Liver (tissue), 9 donors: ENCODE results near the gene ITGA8. TPM values are rescaled to one million over a fixed set of nuclear protein-coding genes. Genes with fewer than 3 reads are reported as not detected.

Source experiments
- DNase-seq: peaks from one replicate; pipeline ENCODE4 v3.0.0-alpha.2; 2017; ENCODE audit warnings: low spot score
- H3K27ac ChIP-seq, 2 donors: one replicate each; pipeline ENCODE4 v1.7.0; 2013; ENCODE audit warnings: inconsistent platforms in 2 of 2, low read length in 2 of 2, control low read depth in 1 of 2, low read depth in 1 of 2, mild to moderate bottlenecking in 1 of 2
- H3K27me3 ChIP-seq, 4 donors: one replicate each; pipeline versions ENCODE4 v1.6.1 to v1.7.0; 2013; ENCODE audit warnings: low read length in 3 of 4, inconsistent platforms in 1 of 4, mild to moderate bottlenecking in 1 of 4, moderate library complexity in 1 of 4; ENCODE audit not compliant: control insufficient read depth in 4 of 4, insufficient read depth in 4 of 4
- H3K36me3 ChIP-seq, 4 donors: one replicate each; pipeline versions ENCODE4 v1.6.1 to v1.7.0; 2013; ENCODE audit warnings: low read length in 3 of 4, mild to moderate bottlenecking in 3 of 4, low read depth in 1 of 4, moderate library complexity in 1 of 4; ENCODE audit not compliant: control insufficient read depth in 4 of 4, insufficient read depth in 3 of 4
- H3K4me1 ChIP-seq, 4 donors: one replicate each; pipeline versions ENCODE4 v1.6.1 to v1.7.0; 2013; ENCODE audit warnings: low read length in 3 of 4, mild to moderate bottlenecking in 3 of 4, moderate library complexity in 1 of 4; ENCODE audit not compliant: control insufficient read depth in 4 of 4, insufficient read depth in 4 of 4
- H3K4me3 ChIP-seq, 3 donors: one replicate each; pipeline versions ENCODE4 v1.6.1 to v1.7.0; 2013; ENCODE audit warnings: low read length in 3 of 3, control low read depth in 1 of 3, low read depth in 1 of 3, mild to moderate bottlenecking in 1 of 3
- H3K9ac ChIP-seq, 2 donors: one replicate each; pipeline ENCODE4 v1.7.0; 2013; ENCODE audit warnings: low read length in 2 of 2, mild to moderate bottlenecking in 2 of 2, moderate library complexity in 2 of 2, control low read depth in 1 of 2, low read depth in 1 of 2
- H3K9me3 ChIP-seq, 4 donors: one replicate each; pipeline versions ENCODE4 v1.6.1 to v1.7.0; 2013; ENCODE audit warnings: low read length in 3 of 4; ENCODE audit not compliant: control insufficient read depth in 4 of 4
- ATF3 ChIP-seq: IDR thresholded peaks from 2 replicates; pipeline ENCODE4 v1.6.1; 2016; ENCODE audit warnings: antibody characterized with exemption
- CTCF ChIP-seq: fragments of 150-350 bp; IDR thresholded peaks from 2 replicates; pipeline ENCODE4 v1.5.1; 2017; ENCODE audit warnings: improper control_type of control experiment, low read depth, low read length; ENCODE audit not compliant: missing input control
- EGR1 ChIP-seq, 2 donors: IDR thresholded peaks; 2 replicates each; pipeline ENCODE4 v1.6.1; 2016 to 2018; ENCODE audit warnings: antibody characterized with exemption in 2 of 2, low read depth in 2 of 2
- FOXA1 ChIP-seq: IDR thresholded peaks from 2 replicates; pipeline ENCODE4 v1.6.1; 2016; ENCODE audit warnings: antibody characterized with exemption
- FOXA2 ChIP-seq: IDR thresholded peaks from 2 replicates; pipeline ENCODE4 v1.6.1; 2016; ENCODE audit warnings: antibody characterized with exemption
- GABPA ChIP-seq, 2 donors: IDR thresholded peaks in 1 of 2; conservative IDR thresholded peaks in 1 of 2; 2 replicates each; pipeline ENCODE4 v1.6.1; 2016; ENCODE audit warnings: antibody characterized with exemption in 2 of 2, mild to moderate bottlenecking in 1 of 2, moderate library complexity in 1 of 2
- HNF4A ChIP-seq, 2 donors: conservative IDR thresholded peaks; 2 replicates each; pipeline ENCODE4 v1.6.1; 2016; ENCODE audit warnings: antibody characterized with exemption in 2 of 2, mild to moderate bottlenecking in 2 of 2
- HNF4G ChIP-seq: IDR thresholded peaks from 2 replicates; pipeline ENCODE4 v1.6.1; 2016; ENCODE audit warnings: antibody characterized with exemption
- JUND ChIP-seq, 2 donors: IDR thresholded peaks; 2 replicates each; pipeline ENCODE4 v1.6.1; 2016; ENCODE audit warnings: antibody characterized with exemption in 2 of 2
- MAX ChIP-seq: IDR thresholded peaks from 2 replicates; pipeline ENCODE4 v1.6.1; 2016; ENCODE audit warnings: antibody characterized with exemption
- NR2F2 ChIP-seq: IDR thresholded peaks from 2 replicates; pipeline ENCODE4 v1.6.1; 2016; ENCODE audit warnings: antibody characterized with exemption
- RAD21 ChIP-seq, 2 donors: IDR thresholded peaks; 2 replicates each; pipeline ENCODE4 v1.6.1; 2016; ENCODE audit warnings: antibody characterized with exemption in 2 of 2, mild to moderate bottlenecking in 2 of 2
- REST ChIP-seq: IDR thresholded peaks from 2 replicates; pipeline ENCODE4 v1.6.1; 2016; ENCODE audit warnings: antibody characterized with exemption, mild to moderate bottlenecking
- RXRA ChIP-seq, 2 donors: IDR thresholded peaks; 2 replicates each; pipeline ENCODE4 v1.6.1; 2017 to 2018; ENCODE audit warnings: antibody characterized with exemption in 2 of 2, mild to moderate bottlenecking in 1 of 2
- SP1 ChIP-seq: IDR thresholded peaks from 2 replicates; pipeline ENCODE4 v1.6.1; 2018; ENCODE audit warnings: antibody characterized with exemption, mild to moderate bottlenecking
- TAF1 ChIP-seq: conservative IDR thresholded peaks from 2 replicates; pipeline ENCODE4 v1.6.1; 2016; ENCODE audit warnings: antibody characterized with exemption, mild to moderate bottlenecking
- YY1 ChIP-seq: IDR thresholded peaks from 2 replicates; pipeline ENCODE4 v1.6.1; 2016; ENCODE audit warnings: antibody characterized with exemption, mild to moderate bottlenecking
- WGBS: extraction: QIAGEN DNeasy Blood & Tissue Kit; methylation state at CpG from one replicate; pipeline ENCODE4 v1.1.7; 2013; 5-methylcytosine and 5-hydroxymethylcytosine counted together
- polyA plus RNA-seq, 2 donors: library from polyadenylated mRNA; stranded (reverse) in 1 of 2; unstranded in 1 of 2; fragments of 200-250 nt in 1 of 2; fragments of >200 nt in 1 of 2; fragmentation: Nextera tagmentation in 1 of 2; extraction: Ambion mirVana in 1 of 2; gene quantifications; one replicate each; pipeline versions ENCODE4 v1.2.1 to v1.2.3, GENCODE V29; 2013 to 2015
- total RNA-seq, 2 donors: library from RNA; depleted of rRNA; stranded (reverse); fragments of >200 nt; gene quantifications; one replicate each; pipeline ENCODE4 v1.2.3, GENCODE V29; 2014
- donor health status: healthy.
- donor health status: healthy.
- donor health status: healthy.
- donor health status: healthy.
- donor health status: healthy.

ITGA8 gene
- total and polyA plus RNA-seq, 4 donors, result 0.06 to 1.0 (median 0.60) TPM

- H3K27ac ChIP-seq, result no peak overlapping the region
- no peaks in the 10 kb centered on the region for H3K27me3 ChIP-seq
- DNase-seq, result no peak
- H3K36me3 ChIP-seq, result no peaks in the 10 kb centered on the region
- TF ChIP-seq GABPA (IDR thresholded peaks at IDR 0.05 in 1 of 2, conservative IDR thresholded peaks at IDR 0.05 in 1 of 2) (no peak), HNF4G (no peak), SP1 (no peak)
- no peak overlapping the region for H3K4me3 ChIP-seq
- no peak overlapping the region for H3K9ac ChIP-seq
- WGBS, result 71% methylated on average over 3 of the region's 3 CpGs
- H3K9me3 ChIP-seq, result no peaks in the 10 kb centered on the region
- no peaks in the 10 kb centered on the region for H3K4me1 ChIP-seq
These were observed 40.9 kb downstream of the ITGA8 start for GRCh38 chr10:15678851-15679250.

GRCh38 chr10:15672469-15672868 lies 47.3 kb downstream of the ITGA8 start:
- Histone ChIP-seq H3K4me1 (no peaks in the 10 kb centered on the region), H3K9ac (no peak overlapping the region), H3K4me3 (no peak overlapping the region), H3K27ac (no peak overlapping the region), H3K9me3 (no peaks in the 10 kb centered on the region), H3K27me3 (no peaks in the 10 kb centered on the region), H3K36me3 (no peaks in the 10 kb centered on the region)
- WGBS, result 65% methylated on average over 3 of the region's 3 CpGs
- TF ChIP-seq NR2F2, result no peak
- TF ChIP-seq HNF4A (conservative IDR thresholded peaks at IDR 0.05), result no peak
- TF ChIP-seq HNF4G, result no peak
- TF ChIP-seq REST, result no peak
- no peak for TF ChIP-seq FOXA1
- TF ChIP-seq SP1, result no peak
- TF ChIP-seq ATF3, result no peak
- no peak for TF ChIP-seq GABPA (IDR thresholded peaks at IDR 0.05 in 1 of 2, conservative IDR thresholded peaks at IDR 0.05 in 1 of 2)
- TF ChIP-seq FOXA2, result no peak
- no peak for TF ChIP-seq TAF1
- no peak for DNase-seq

GRCh38 chr10:15670880-15671279 lies 48.8 kb downstream of the ITGA8 start:
- TF ChIP-seq RXRA (IDR thresholded peaks at IDR 0.05) (no peak), RAD21 (IDR thresholded peaks at IDR 0.05) (no peak), ATF3 (no peak), HNF4A (conservative IDR thresholded peaks at IDR 0.05) (no peak), EGR1 (IDR thresholded peaks at IDR 0.05; ENCODE audit: low read depth in 2 of 2) (no peak), JUND (IDR thresholded peaks at IDR 0.05) (no peak), FOXA1 (no peak), HNF4G (no peak), YY1 (no peak), CTCF (no peak), TAF1 (no peak), MAX (no peak)
- H3K9me3 ChIP-seq, result no peaks in the 10 kb centered on the region
- no peak for DNase-seq
- no peaks in the 10 kb centered on the region for H3K36me3 ChIP-seq
- H3K4me3 ChIP-seq, result no peak overlapping the region
- H3K9ac ChIP-seq, result no peak overlapping the region
- no peaks in the 10 kb centered on the region for H3K27me3 ChIP-seq
- WGBS, result 62% methylated on average over 5 of the region's 5 CpGs
- no peak overlapping the region for H3K27ac ChIP-seq
- no peaks in the 10 kb centered on the region for H3K4me1 ChIP-seq
